Measurements from ENCODE around the gene MS4A10. TPM values are rescaled to one million over a fixed set of nuclear protein-coding genes. Genes with fewer than 3 reads are reported as not detected.
"Not testable (repeated sequence)": the region's sequence is repeated elsewhere in the genome, so short reads cannot be mapped to it uniquely, and the experiment has no call there.

The MS4A10 gene
- total RNA-seq, 3 donors from 2014 or later = not detected

- no peak for DNase-seq (ENCODE audit: low spot score in 2 of 2)
- intact Hi-C loops (cut with DNase I; ENCODE audit: low total_unique reads) = no loop called here
- no peaks in the 10 kb centered on the region for H3K4me1 ChIP-seq
- TF ChIP-seq POLR2AphosphoS5 (IDR thresholded peaks at IDR 0.05) = no peak
- TF ChIP-seq, protein P1, sequence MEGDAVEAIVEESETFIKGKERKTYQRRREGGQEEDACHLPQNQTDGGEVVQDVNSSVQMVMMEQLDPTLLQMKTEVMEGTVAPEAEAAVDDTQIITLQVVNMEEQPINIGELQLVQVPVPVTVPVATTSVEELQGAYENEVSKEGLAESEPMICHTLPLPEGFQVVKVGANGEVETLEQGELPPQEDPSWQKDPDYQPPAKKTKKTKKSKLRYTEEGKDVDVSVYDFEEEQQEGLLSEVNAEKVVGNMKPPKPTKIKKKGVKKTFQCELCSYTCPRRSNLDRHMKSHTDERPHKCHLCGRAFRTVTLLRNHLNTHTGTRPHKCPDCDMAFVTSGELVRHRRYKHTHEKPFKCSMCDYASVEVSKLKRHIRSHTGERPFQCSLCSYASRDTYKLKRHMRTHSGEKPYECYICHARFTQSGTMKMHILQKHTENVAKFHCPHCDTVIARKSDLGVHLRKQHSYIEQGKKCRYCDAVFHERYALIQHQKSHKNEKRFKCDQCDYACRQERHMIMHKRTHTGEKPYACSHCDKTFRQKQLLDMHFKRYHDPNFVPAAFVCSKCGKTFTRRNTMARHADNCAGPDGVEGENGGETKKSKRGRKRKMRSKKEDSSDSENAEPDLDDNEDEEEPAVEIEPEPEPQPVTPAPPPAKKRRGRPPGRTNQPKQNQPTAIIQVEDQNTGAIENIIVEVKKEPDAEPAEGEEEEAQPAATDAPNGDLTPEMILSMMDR (IDR thresholded peaks at IDR 0.05) = no peak
- TF ChIP-seq POLR2A (IDR thresholded peaks at IDR 0.05) = no peak
- no peak overlapping the region for H3K27ac ChIP-seq
- no peaks in the 10 kb centered on the region for H3K27me3 ChIP-seq
- no peak overlapping the region for H3K4me3 ChIP-seq
- H3K36me3 ChIP-seq = no peaks in the 10 kb centered on the region
- peaks cover 2 to 6% of the 10 kb centered on the region in 2 donors for H3K9me3 ChIP-seq
Measured at GRCh38 chr11:60821827-60822599, 36.9 kb downstream of the MS4A10 start.

- H3K9me3 ChIP-seq; H3K4me3 ChIP-seq; H3K36me3 ChIP-seq; H3K27ac ChIP-seq; H3K4me1 ChIP-seq; H3K27me3 ChIP-seq; intact Hi-C loops (cut with DNase I; ENCODE audit: low total_unique reads); DNase-seq (ENCODE audit: low spot score in 2 of 2): not testable (repeated sequence)
Measured at GRCh38 chr11:60823745-60824306, 38.7 kb downstream of the MS4A10 start.

DNA sequence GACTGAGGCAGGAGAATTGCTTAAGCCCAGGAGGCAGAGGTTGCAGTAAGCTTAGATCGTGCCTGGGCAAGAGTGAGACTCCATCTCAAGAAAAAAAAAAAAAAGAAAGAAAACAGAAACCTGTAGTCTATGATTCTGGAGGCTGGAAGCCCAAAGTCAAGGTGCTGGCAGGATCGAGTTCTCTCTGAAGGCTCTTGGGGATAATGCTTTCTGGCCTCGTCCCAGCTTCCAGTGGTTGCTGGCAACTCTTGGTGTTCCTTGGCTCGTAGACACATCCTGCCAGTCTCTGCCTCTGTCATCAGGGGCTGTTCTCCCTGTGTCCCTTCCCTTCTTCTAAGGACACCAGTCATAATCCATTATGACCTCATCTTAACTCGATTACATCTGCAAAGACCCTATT is 40.0 kb downstream of the MS4A10 start:
- Histone ChIP-seq H3K4me1 (no peaks in the 10 kb centered on the region), H3K4me3 (no peak overlapping the region), H3K27me3 (no peaks in the 10 kb centered on the region), H3K36me3 (no peaks in the 10 kb centered on the region), H3K9me3 (no peaks in the 10 kb centered on the region), H3K27ac (no peak overlapping the region)
- no peak for TF ChIP-seq POLR2AphosphoS5 (IDR thresholded peaks at IDR 0.05)
- TF ChIP-seq POLR2A (IDR thresholded peaks at IDR 0.05) = no peak
- TF ChIP-seq, protein P1 (IDR thresholded peaks at IDR 0.05) = no peak
- no peak for DNase-seq (ENCODE audit: low spot score in 2 of 2)
- intact Hi-C loops (cut with DNase I; ENCODE audit: low total_unique reads) = no loop called here

DNA sequence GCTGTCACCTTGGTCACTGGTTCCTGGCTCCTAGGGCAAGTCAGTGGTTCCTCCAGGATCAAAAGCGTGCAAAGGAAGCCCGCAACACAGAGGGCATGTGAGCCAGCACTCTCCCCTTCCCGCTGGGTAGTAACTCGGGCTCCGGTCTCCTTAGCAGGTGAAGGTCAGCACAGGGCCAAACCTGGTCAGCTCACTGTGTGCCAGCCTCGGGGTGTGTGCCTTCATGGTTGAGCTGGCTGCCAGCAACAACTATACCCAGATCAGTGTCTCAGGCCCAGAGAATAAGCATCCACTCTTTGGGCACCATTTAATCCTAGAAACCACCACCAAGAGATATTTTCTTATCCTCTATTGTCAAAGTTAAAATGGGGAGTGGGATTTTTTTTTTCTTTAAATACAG is 40.7 kb downstream of the MS4A10 start:
- no peaks in the 10 kb centered on the region for H3K9me3 ChIP-seq
- TF ChIP-seq, protein P1 (IDR thresholded peaks at IDR 0.05) = no peak
- TF ChIP-seq POLR2AphosphoS5 (IDR thresholded peaks at IDR 0.05) (no peak), POLR2A (IDR thresholded peaks at IDR 0.05) (no peak)
- no peaks in the 10 kb centered on the region for H3K4me1 ChIP-seq
- no peak overlapping the region for H3K4me3 ChIP-seq
- DNase-seq (ENCODE audit: low spot score in 2 of 2) = no peak
- no peaks in the 10 kb centered on the region for H3K36me3 ChIP-seq
- intact Hi-C loops (cut with DNase I; ENCODE audit: low total_unique reads) = no loop called here
- H3K27me3 ChIP-seq = no peaks in the 10 kb centered on the region
- H3K27ac ChIP-seq = no peak overlapping the region

GRCh38 chr11:60830478-60831142 is 45.5 kb downstream of the MS4A10 start:
- Histone ChIP-seq H3K36me3 (no peaks in the 10 kb centered on the region), H3K27ac (no peak overlapping the region), H3K9me3 (no peaks in the 10 kb centered on the region), H3K4me3 (no peak overlapping the region), H3K4me1 (no peaks in the 10 kb centered on the region), H3K27me3 (no peaks in the 10 kb centered on the region)
- intact Hi-C loops (cut with DNase I; ENCODE audit: low total_unique reads) = loop anchor here (10.0 kb wide), 1 partner anchor 74 kb away; the partner anchor contains the start of gene PRPF19
- DNase-seq (ENCODE audit: low spot score in 2 of 2) = no peak
- TF ChIP-seq POLR2A (IDR thresholded peaks at IDR 0.05) (no peak), POLR2AphosphoS5 (IDR thresholded peaks at IDR 0.05) (no peak)
- TF ChIP-seq, protein P1 (IDR thresholded peaks at IDR 0.05) = no peak

Data from breast epithelium (tissue), 4 donors.